DOHH2 (cell line): ENCODE data around the gene FAN1.

ENCODE experiments used
- H3F3A ChIP-seq: fragments of 200-600 bp; sonication (generic), shearing (Covaris generic); 2 replicates; pipeline ENCODE4 v1.6.0; 2016; ENCODE audit warnings: antibody characterized with exemption, mild to moderate bottlenecking; ENCODE audit not compliant: control insufficient read depth, insufficient read depth
- H3K27ac ChIP-seq: fragments of 200-600 bp; sonication (generic); 2 replicates; pipeline ENCODE4 v1.5.1; 2014; ENCODE audit warnings: low read depth, mild to moderate bottlenecking, low read length, moderate library complexity
- H3K27me3 ChIP-seq: fragments of 200-600 bp; sonication (generic); 2 replicates; pipeline ENCODE4 v1.6.1; 2014; ENCODE audit warnings: mild to moderate bottlenecking, low read length, mixed read lengths; ENCODE audit not compliant: control insufficient read depth
- H3K36me3 ChIP-seq: fragments of 200-600 bp; sonication (generic); 2 replicates; pipeline ENCODE4 v1.6.1; 2014; ENCODE audit warnings: mild to moderate bottlenecking, low read length, moderate library complexity, mixed read lengths; ENCODE audit not compliant: control insufficient read depth
- H3K4me1 ChIP-seq: fragments of 200-600 bp; sonication (generic); 2 replicates; pipeline ENCODE4 v1.6.1; 2014; ENCODE audit warnings: mild to moderate bottlenecking, low read length, mixed read lengths; ENCODE audit not compliant: control insufficient read depth
- H3K4me2 ChIP-seq: fragments of 200-600 bp; sonication (generic); 2 replicates; pipeline ENCODE4 v1.6.0; 2014; ENCODE audit warnings: mild to moderate bottlenecking, low read length, moderate library complexity
- H3K4me3 ChIP-seq: fragments of 200-600 bp; sonication (generic); 2 replicates; pipeline ENCODE4 v1.5.1; 2014; ENCODE audit warnings: mild to moderate bottlenecking, low read length, mixed read lengths
- H3K79me2 ChIP-seq: fragments of 200-600 bp; sonication (generic); 2 replicates; pipeline ENCODE4 v1.6.1; 2014; ENCODE audit warnings: mild to moderate bottlenecking, low read length, mixed read lengths; ENCODE audit not compliant: control insufficient read depth
- H3K9me2 ChIP-seq: fragments of 200-600 bp; sonication (generic); replicated peaks from 2 replicates; pipeline ENCODE4 v1.6.1; 2014; ENCODE audit warnings: mild to moderate bottlenecking, low read length, mixed read lengths; ENCODE audit not compliant: control insufficient read depth
- H3K9me3 ChIP-seq: fragments of 200-600 bp; sonication (generic); 2 replicates; pipeline ENCODE4 v1.6.1; 2014; ENCODE audit warnings: antibody characterized with exemption, low read length, mixed read lengths; ENCODE audit not compliant: control insufficient read depth, insufficient read depth
- H4K20me1 ChIP-seq: fragments of 200-600 bp; sonication (generic); 2 replicates; pipeline ENCODE4 v1.6.0; 2014; ENCODE audit warnings: low read depth, mild to moderate bottlenecking, antibody characterized with exemption, low read length, moderate library complexity; ENCODE audit not compliant: control insufficient read depth, insufficient read depth
- CTCF ChIP-seq: fragments of 200-600 bp; sonication (generic); IDR thresholded peaks from one replicate; pipeline ENCODE4 v1.5.1; 2014; ENCODE audit warnings: antibody characterized with exemption, mild to moderate bottlenecking, low read depth, low read length; ENCODE audit not compliant: poor library complexity, severe bottlenecking
- EZH2phosphoT487 ChIP-seq: fragments of 200-600 bp; sonication (generic); IDR thresholded peaks from 2 replicates; pipeline ENCODE4 v1.6.1; 2017; ENCODE audit warnings: borderline replicate concordance, mild to moderate bottlenecking, antibody characterized with exemption, low read length, moderate library complexity, mixed read lengths

FAN1 gene

GRCh38 chr15:30978328-30978727, 74.6 kb downstream of the FAN1 start:
- no peak overlapping the region for H3K4me2 ChIP-seq
- no peaks in the 10 kb centered on the region for H3K27me3 ChIP-seq
- 0 out of 2 replicates have a peak, but pooled peaks cover 3% of the 10 kb centered on the region for H3K4me1 ChIP-seq
- H3K27ac ChIP-seq: no peak overlapping the region
- no peaks in the 10 kb centered on the region for H4K20me1 ChIP-seq
- no peaks in the 10 kb centered on the region for H3F3A ChIP-seq
- H3K79me2 ChIP-seq: peaks cover 26% of the 10 kb centered on the region
- peaks cover 37% of the 10 kb centered on the region for H3K36me3 ChIP-seq
- H3K9me2 ChIP-seq: no peaks in the 10 kb centered on the region
- TF ChIP-seq EZH2phosphoT487 (no peak), CTCF (no peak)
- H3K9me3 ChIP-seq: no peaks in the 10 kb centered on the region
- no peak overlapping the region for H3K4me3 ChIP-seq

- no peaks in the 10 kb centered on the region for H4K20me1 ChIP-seq
- no peaks in the 10 kb centered on the region for H3K27me3 ChIP-seq
- no peak overlapping the region for H3K4me2 ChIP-seq
- peaks cover 36% of the 10 kb centered on the region for H3K36me3 ChIP-seq
- no peaks in the 10 kb centered on the region for H3F3A ChIP-seq
- H3K27ac ChIP-seq: no peak overlapping the region
- peaks cover 6% of the 10 kb centered on the region; the same call in 1 of the 2 replicates for H3K4me1 ChIP-seq
- H3K4me3 ChIP-seq: no peak overlapping the region
- no peaks in the 10 kb centered on the region for H3K9me3 ChIP-seq
- no peak for TF ChIP-seq EZH2phosphoT487
- no peak for TF ChIP-seq CTCF
- no peaks in the 10 kb centered on the region for H3K9me2 ChIP-seq
- H3K79me2 ChIP-seq: peaks cover 37% of the 10 kb centered on the region
Measured at GRCh38 chr15:30979457-30979856, 75.7 kb downstream of the FAN1 start.

GRCh38 chr15:30984118-30984517, 80.4 kb downstream of the FAN1 start:
- Histone ChIP-seq H3F3A (no peaks in the 10 kb centered on the region), H3K27me3 (no peaks in the 10 kb centered on the region), H4K20me1 (no peaks in the 10 kb centered on the region), H3K36me3 (peaks cover 35% of the 10 kb centered on the region), H3K27ac (no peak overlapping the region), H3K9me2 (no peaks in the 10 kb centered on the region), H3K4me1 (peaks cover 12% of the 10 kb centered on the region), H3K9me3 (no peaks in the 10 kb centered on the region), H3K79me2 (peaks cover 44% of the 10 kb centered on the region), H3K4me3 (no peak overlapping the region), H3K4me2 (no peak overlapping the region)
- TF ChIP-seq CTCF (no peak), EZH2phosphoT487 (no peak)

- no peak for TF ChIP-seq CTCF
- TF ChIP-seq EZH2phosphoT487: no peak
- H4K20me1 ChIP-seq: no peaks in the 10 kb centered on the region
- peaks cover 11% of the 10 kb centered on the region for H3K4me1 ChIP-seq
- no peak overlapping the region for H3K4me3 ChIP-seq
- no peaks in the 10 kb centered on the region for H3K9me3 ChIP-seq
- H3F3A ChIP-seq: no peaks in the 10 kb centered on the region
- peaks cover 35% of the 10 kb centered on the region for H3K36me3 ChIP-seq
- H3K9me2 ChIP-seq: no peaks in the 10 kb centered on the region
- no peaks in the 10 kb centered on the region for H3K27me3 ChIP-seq
- H3K4me2 ChIP-seq: no peak overlapping the region
- peaks cover 42% of the 10 kb centered on the region for H3K79me2 ChIP-seq
- H3K27ac ChIP-seq: no peak overlapping the region
Measured at GRCh38 chr15:30984542-30984941, 80.8 kb downstream of the FAN1 start.
